ENCODE results near the gene GNL3.
"Not testable (repeated sequence)": the region's sequence is repeated elsewhere in the genome, so short reads cannot be mapped to it uniquely, and the experiment has no call there.

The GNL3 gene

GRCh38 chr3:52715714-52716305 lies 30.0 kb downstream of the GNL3 start:
- no peak overlapping the region for H3K4me3 ChIP-seq
- H3K4me1 ChIP-seq, result no peaks in the 10 kb centered on the region
- no peaks in the 10 kb centered on the region for H3K27me3 ChIP-seq (ENCODE audit: low read depth)
- DNase-seq (ENCODE audit: low spot score in 2 of 2), result no peak
- H3K36me3 ChIP-seq (replicated peaks), result peaks cover 6% of the 10 kb centered on the region
- in situ Hi-C loops (cut with MboI; ENCODE audit: low sequenced_read_pairs), result no loop called here
- no peaks in the 10 kb centered on the region for H3K9me3 ChIP-seq

GRCh38 chr3:52719618-52720017 lies 33.8 kb downstream of the GNL3 start:
- Histone ChIP-seq H3K9me3 (no peaks in the 10 kb centered on the region), H3K27me3 (ENCODE audit: low read depth) (no peaks in the 10 kb centered on the region), H3K4me3 (no peak overlapping the region), H3K4me1 (no peaks in the 10 kb centered on the region), H3K36me3 (replicated peaks) (peaks cover 4% of the 10 kb centered on the region)
- no peak for DNase-seq (ENCODE audit: low spot score in 2 of 2)
- in situ Hi-C loops (cut with MboI; ENCODE audit: low sequenced_read_pairs), result no loop called here

GRCh38 chr3:52721002-52721729 lies 35.3 kb downstream of the GNL3 start:
- peaks cover 4% of the 10 kb centered on the region for H3K36me3 ChIP-seq (replicated peaks)
- in situ Hi-C loops (cut with MboI; ENCODE audit: low sequenced_read_pairs), result no loop called here
- no peak overlapping the region for H3K4me3 ChIP-seq
- no peaks in the 10 kb centered on the region for H3K27me3 ChIP-seq (ENCODE audit: low read depth)
- no peak for DNase-seq (ENCODE audit: low spot score in 2 of 2)
- no peaks in the 10 kb centered on the region for H3K4me1 ChIP-seq
- no peaks in the 10 kb centered on the region for H3K9me3 ChIP-seq

DNA sequence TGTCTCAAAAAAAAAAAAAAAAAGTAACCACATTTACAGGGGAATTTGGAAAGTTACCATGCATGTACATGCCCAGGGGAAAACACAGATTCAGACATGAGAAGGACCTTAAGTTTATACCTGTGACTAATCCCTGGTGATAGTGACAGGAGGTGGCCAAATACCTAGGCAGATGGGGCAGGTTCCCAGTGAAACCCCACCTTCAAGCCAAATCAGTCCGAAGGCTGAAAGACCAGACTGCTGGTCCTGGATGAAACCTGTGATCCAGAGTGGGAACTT lies 35.8 kb downstream of the GNL3 start:
- Histone ChIP-seq H3K4me1 (no peaks in the 10 kb centered on the region), H3K36me3 (replicated peaks) (peaks cover 4% of the 10 kb centered on the region), H3K27me3 (ENCODE audit: low read depth) (no peaks in the 10 kb centered on the region), H3K4me3 (no peak overlapping the region), H3K9me3 (no peaks in the 10 kb centered on the region)
- no peak for DNase-seq (ENCODE audit: low spot score in 2 of 2)
- in situ Hi-C loops (cut with MboI; ENCODE audit: low sequenced_read_pairs), result no loop called here

- in situ Hi-C loops (cut with MboI; ENCODE audit: low sequenced_read_pairs), result no loop called here
- peaks cover 4% of the 10 kb centered on the region for H3K36me3 ChIP-seq (replicated peaks)
- H3K27me3 ChIP-seq (ENCODE audit: low read depth), result no peaks in the 10 kb centered on the region
- no peaks in the 10 kb centered on the region for H3K9me3 ChIP-seq
- H3K4me1 ChIP-seq, result no peaks in the 10 kb centered on the region
- DNase-seq (ENCODE audit: low spot score in 2 of 2), result no peak
- H3K4me3 ChIP-seq, result no peak overlapping the region
Observed at GRCh38 chr3:52722491-52722890, 36.7 kb downstream of the GNL3 start.

DNA sequence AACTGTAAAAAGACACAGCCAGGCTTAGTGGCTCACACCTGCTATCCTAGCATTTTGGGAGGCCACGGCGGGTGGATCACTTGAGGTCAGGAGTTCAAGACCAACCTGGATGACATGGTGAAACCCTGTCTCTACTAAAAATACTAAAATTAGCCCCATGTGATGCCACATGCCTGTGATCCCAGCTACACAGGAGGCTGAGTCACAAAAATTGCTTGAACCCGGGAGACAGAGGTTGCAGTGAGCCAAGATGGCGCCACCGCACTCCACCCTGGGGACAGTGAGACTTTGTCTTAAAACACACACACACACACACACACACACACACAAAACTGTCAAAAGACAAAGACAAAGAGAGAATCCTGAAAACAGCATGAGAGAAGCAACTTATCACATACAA lies 38.1 kb downstream of the GNL3 start:
- in situ Hi-C loops (cut with MboI; ENCODE audit: low sequenced_read_pairs), result no loop called here
- Histone ChIP-seq H3K36me3 (replicated peaks) (peaks cover 3% of the 10 kb centered on the region), H3K4me1 (no peaks in the 10 kb centered on the region), H3K27me3 (ENCODE audit: low read depth) (no peaks in the 10 kb centered on the region), H3K9me3 (no peaks in the 10 kb centered on the region), H3K4me3 (no peak overlapping the region)
- DNase-seq (ENCODE audit: low spot score in 2 of 2), result no peak

- Histone ChIP-seq H3K36me3 (replicated peaks) (no peaks in the 10 kb centered on the region), H3K4me3 (no peak overlapping the region), H3K27me3 (ENCODE audit: low read depth) (no peaks in the 10 kb centered on the region), H3K9me3 (no peaks in the 10 kb centered on the region), H3K4me1 (no peaks in the 10 kb centered on the region)
- DNase-seq (ENCODE audit: low spot score in 2 of 2), result no peak
- in situ Hi-C loops (cut with MboI; ENCODE audit: low sequenced_read_pairs), result no loop called here
Observed at GRCh38 chr3:52724511-52724910, 38.7 kb downstream of the GNL3 start.

DNA sequence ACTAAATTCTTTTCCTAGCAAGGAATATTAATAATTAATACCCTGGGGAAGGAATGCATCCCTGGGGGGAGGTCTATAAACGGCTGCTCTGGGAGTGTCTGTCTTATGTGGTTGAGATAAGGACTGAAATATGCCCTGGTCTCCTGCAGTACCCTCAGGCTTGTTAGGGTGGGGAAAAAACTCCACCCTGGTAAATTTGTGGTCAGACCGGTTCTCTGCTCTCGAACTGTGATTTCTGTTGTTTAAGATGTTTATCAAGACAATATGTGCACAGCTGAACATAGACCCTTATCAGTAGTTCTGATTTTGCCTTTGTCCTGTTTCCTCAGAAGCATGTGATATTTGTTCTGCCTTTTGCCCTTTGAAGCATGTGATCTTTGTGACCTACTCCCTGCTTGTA lies 42.9 kb downstream of the GNL3 start:
- H3K36me3 ChIP-seq (replicated peaks), result peaks cover 17% of the 10 kb centered on the region
- in situ Hi-C loops (cut with MboI; ENCODE audit: low sequenced_read_pairs), result not testable (repeated sequence)

GRCh38 chr3:52730681-52731080 lies 44.8 kb downstream of the GNL3 start:
- H3K36me3 ChIP-seq (replicated peaks), result peaks cover 29% of the 10 kb centered on the region
- in situ Hi-C loops (cut with MboI; ENCODE audit: low sequenced_read_pairs), result no loop called here

More for the DNA sequence above, 42.9 kb downstream of the GNL3 start:
- not testable (repeated sequence) for H3K4me1 ChIP-seq; H3K27me3 ChIP-seq (ENCODE audit: low read depth); H3K4me3 ChIP-seq; H3K9me3 ChIP-seq; DNase-seq (ENCODE audit: low spot score in 2 of 2)

GRCh38 chr3:52731590-52731989 lies 45.8 kb downstream of the GNL3 start:
- Histone ChIP-seq H3K9me3 (no peaks in the 10 kb centered on the region; the same call in 1 of the 2 replicates), H3K4me1 (no peaks in the 10 kb centered on the region), H3K4me3 (no peak overlapping the region), H3K36me3 (replicated peaks) (peaks cover 32% of the 10 kb centered on the region), H3K27me3 (ENCODE audit: low read depth) (no peaks in the 10 kb centered on the region)
- DNase-seq (ENCODE audit: low spot score in 2 of 2), result no peak
- in situ Hi-C loops (cut with MboI; ENCODE audit: low sequenced_read_pairs), result no loop called here

More at GRCh38 chr3:52730681-52731080, 44.8 kb downstream of the GNL3 start:
- no peaks in the 10 kb centered on the region for H3K4me1 ChIP-seq
- DNase-seq (ENCODE audit: low spot score in 2 of 2), result no peak
- no peaks in the 10 kb centered on the region for H3K27me3 ChIP-seq (ENCODE audit: low read depth)
- no peaks in the 10 kb centered on the region; the same call in 1 of the 2 replicates for H3K9me3 ChIP-seq
- H3K4me3 ChIP-seq, result no peak overlapping the region

DNA sequence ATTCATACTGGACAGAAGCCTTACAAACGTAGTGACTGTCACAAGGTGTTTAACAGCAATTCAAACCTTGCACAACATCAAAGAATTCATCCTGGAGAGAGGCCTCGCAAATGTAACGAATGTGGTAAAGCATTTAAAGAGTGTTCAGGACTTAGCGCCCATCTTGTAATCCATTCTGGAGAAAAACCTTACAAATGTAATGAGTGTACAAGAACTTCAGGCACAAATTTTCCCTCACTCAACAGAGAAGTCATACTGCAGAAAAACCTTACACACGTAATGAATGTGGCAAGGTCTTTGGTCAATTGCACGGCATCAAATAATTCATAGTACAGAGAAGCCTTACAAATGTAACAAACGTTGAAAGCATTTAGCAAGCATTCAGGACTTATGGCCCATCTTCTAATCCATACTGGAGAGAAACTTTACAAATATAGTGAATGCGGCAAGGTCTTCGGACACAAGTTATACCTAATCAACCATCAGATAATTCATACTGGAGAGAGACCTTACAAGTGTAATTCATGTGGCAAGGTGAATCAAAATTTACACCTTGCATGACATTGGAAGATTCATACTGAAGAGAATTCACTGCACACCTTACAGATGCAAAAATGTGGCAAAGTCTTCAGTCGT lies 47.5 kb downstream of the GNL3 start:
- H3K9me3 ChIP-seq, result no peaks in the 10 kb centered on the region; the same call in 1 of the 2 replicates
- H3K4me1 ChIP-seq, result no peaks in the 10 kb centered on the region
- no peak overlapping the region for H3K4me3 ChIP-seq
- no peak for DNase-seq (ENCODE audit: low spot score in 2 of 2)
- H3K36me3 ChIP-seq (replicated peaks), result peaks cover 36% of the 10 kb centered on the region
- in situ Hi-C loops (cut with MboI; ENCODE audit: low sequenced_read_pairs), result no loop called here
- no peaks in the 10 kb centered on the region for H3K27me3 ChIP-seq (ENCODE audit: low read depth)

DNA sequence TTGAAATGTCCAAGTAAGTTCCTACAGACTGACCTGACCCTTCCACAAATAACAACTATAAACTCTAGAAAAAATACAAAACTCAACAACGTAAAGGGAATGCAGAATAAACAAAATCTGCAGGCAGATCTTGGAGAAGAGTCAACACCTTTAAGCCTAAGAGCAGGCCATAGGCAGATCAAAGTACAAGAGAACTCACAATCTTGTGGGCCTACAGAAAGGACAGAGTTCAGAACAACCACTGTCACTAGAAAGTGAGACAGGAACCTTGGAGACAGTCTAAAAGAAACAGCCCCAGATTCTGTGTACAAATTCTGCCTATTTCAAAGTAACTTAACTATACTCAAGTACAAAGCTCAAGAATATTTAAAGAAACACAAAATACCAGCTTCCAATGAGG lies 53.9 kb downstream of the GNL3 start:
- Histone ChIP-seq H3K36me3 (replicated peaks) (peaks cover 65% of the 10 kb centered on the region), H3K4me3 (no peak overlapping the region), H3K9me3 (no peaks in the 10 kb centered on the region), H3K4me1 (no peaks in the 10 kb centered on the region), H3K27me3 (ENCODE audit: low read depth) (no peaks in the 10 kb centered on the region)
- in situ Hi-C loops (cut with MboI; ENCODE audit: low sequenced_read_pairs), result no loop called here
- DNase-seq (ENCODE audit: low spot score in 2 of 2), result no peak

- H3K36me3 ChIP-seq (replicated peaks), result peaks cover 71% of the 10 kb centered on the region
- DNase-seq (ENCODE audit: low spot score in 2 of 2), result peak in 1 of 2 experiments; percentile 17
- H3K4me3 ChIP-seq, result no peak overlapping the region
- no peaks in the 10 kb centered on the region for H3K27me3 ChIP-seq (ENCODE audit: low read depth)
- in situ Hi-C loops (cut with MboI; ENCODE audit: low sequenced_read_pairs), result no loop called here
- no peaks in the 10 kb centered on the region for H3K9me3 ChIP-seq
- no peaks in the 10 kb centered on the region for H3K4me1 ChIP-seq
Observed at GRCh38 chr3:52742418-52743041, 56.7 kb downstream of the GNL3 start.

DNA sequence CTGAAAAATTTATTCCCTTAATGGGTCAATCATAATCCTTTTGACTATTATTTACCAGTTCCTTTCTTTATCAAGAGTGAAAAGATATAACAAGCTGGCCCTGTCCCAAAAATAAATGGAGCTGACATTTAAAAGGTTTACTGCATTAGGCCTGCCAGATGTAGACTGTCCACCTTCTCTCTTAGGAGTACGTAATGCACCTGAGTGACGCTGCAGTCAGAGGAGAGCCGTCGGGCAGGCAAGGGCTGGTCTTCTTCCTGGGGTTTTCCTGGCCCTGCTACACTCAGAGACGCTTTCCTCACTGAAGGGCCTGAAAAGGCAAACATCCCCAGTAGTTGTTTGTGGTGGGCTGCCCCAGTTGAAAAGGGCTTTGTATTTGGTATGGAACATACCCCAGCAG lies 57.3 kb downstream of the GNL3 start:
- Histone ChIP-seq H3K36me3 (replicated peaks) (peaks cover 72% of the 10 kb centered on the region), H3K4me1 (no peaks in the 10 kb centered on the region), H3K9me3 (no peaks in the 10 kb centered on the region), H3K4me3 (no peak overlapping the region), H3K27me3 (ENCODE audit: low read depth) (no peaks in the 10 kb centered on the region)
- in situ Hi-C loops (cut with MboI; ENCODE audit: low sequenced_read_pairs), result no loop called here
- DNase-seq (ENCODE audit: low spot score in 2 of 2), result no peak
